GM19395 (cell line): Measurements from ENCODE around the gene ALDH3B1.

ENCODE experiments used
- ATAC-seq: cut with Tn5 transposase; IDR thresholded peaks from one replicate; pipeline ENCODE4 v1.9.1; 2021; ENCODE audit warnings: mild to moderate bottlenecking, moderate library complexity; ENCODE audit not compliant: unreplicated experiment

Gene ALDH3B1

DNA sequence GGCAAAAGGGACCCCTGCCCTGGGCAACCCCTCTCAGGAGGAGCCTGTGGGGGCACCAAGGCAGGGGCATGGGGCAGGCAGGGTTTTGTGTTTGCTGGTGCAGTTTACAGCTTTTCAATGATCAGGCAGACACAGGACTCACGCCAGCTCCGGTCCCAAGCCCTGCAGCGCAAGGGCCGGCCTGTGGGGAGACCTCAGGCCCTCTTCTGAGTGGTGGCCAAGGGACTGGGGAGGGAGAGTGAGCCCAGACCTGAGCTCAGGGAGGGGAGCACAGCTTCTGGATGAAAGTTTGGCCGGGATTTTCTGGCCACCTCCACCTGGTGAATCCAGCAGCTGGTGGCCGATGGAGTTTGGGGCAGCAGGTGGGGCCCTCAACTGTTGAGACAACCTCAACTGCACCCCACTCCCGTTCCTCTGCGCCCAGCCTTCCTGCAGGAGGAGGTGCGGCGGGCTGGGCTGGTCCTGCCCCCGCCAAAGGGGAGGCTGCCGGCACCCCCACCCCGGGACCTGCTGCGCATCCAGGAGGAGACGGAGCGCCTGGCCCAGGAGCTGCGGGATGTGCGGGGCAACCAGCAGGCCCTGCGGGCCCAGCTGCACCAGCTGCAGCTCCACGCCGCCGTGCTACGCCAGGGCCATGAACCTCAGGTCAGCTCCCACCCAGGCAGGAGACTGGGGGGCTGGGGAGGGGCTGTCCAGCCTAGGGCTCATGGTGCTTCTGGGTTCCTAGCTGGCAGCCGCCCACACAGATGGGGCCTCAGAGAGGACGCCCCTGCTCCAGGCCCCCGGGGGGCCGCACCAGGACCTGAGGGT lies 32.3 kb downstream of the ALDH3B1 start:
- no peak for ATAC-seq

- ATAC-seq = no peak
These were observed 32.9 kb downstream of the ALDH3B1 start for GRCh38 chr11:68043029-68043348.

DNA sequence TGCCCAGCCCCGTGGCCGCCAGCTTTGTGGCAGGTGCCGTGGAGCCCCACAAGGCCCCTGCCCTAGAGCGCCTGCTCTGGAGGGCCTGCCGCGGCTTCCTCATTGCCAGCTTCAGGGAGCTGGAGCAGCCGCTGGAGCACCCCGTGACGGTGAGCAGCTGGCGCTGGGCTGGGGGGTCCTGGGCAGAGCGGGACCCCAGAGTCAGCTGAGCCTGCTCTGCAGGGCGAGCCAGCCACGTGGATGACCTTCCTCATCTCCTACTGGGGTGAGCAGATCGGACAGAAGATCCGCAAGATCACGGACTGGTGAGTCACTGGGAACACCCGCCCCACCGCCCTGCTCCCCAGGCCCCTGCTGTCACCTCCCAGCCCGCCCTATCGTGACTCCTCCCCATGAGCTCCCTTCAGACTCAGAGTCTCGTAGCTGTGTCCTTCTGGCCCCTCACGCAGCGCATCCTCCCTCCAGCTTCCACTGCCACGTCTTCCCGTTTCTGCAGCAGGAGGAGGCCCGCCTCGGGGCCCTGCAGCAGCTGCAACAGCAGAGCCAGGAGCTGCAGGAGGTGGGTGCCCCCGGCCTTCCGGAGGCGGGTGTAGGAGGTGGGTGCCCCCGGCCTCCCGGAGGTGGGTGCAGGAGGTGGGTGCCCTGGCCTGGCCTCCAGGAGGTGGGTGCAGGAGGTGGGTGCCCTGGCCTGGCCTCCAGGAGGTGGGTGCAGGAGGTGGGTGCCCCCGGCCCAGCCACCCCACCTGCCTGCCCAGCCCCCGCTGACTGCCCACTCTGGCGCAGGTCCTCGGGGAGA lies 33.4 kb downstream of the ALDH3B1 start:
- no peak for ATAC-seq

DNA sequence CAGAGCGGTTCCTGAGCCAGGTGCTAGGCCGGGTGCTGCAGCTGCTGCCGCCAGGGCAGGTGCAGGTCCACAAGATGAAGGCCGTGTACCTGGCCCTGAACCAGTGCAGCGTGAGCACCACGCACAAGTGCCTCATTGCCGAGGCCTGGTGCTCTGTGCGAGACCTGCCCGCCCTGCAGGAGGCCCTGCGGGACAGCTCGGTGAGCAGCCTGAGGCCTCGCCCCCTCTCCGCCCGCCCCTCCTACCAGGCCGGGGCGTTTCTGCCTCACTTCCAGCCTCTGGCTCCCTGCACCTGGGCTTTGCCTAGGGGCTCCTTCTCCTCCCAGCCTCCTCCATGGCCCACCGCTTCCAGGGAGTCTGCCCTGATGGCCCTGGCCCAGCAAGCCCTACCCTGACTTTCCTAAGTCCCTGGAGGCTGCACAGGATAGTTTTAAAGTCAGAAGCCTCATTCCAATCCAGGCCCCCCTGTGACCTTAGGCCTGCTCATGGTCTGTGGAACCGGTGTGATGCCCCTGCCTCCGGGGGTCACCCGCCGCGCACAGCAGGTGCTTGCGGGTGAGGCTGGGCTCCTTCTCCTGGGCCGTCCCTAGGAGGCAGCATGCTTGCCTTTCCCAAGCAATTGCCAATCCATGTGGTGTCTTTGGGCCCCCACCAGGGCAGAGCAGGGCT lies 34.2 kb downstream of the ALDH3B1 start:
- ATAC-seq = no peak

- no peak for ATAC-seq
These were observed 34.8 kb downstream of the ALDH3B1 start for GRCh38 chr11:68044898-68045351.

DNA sequence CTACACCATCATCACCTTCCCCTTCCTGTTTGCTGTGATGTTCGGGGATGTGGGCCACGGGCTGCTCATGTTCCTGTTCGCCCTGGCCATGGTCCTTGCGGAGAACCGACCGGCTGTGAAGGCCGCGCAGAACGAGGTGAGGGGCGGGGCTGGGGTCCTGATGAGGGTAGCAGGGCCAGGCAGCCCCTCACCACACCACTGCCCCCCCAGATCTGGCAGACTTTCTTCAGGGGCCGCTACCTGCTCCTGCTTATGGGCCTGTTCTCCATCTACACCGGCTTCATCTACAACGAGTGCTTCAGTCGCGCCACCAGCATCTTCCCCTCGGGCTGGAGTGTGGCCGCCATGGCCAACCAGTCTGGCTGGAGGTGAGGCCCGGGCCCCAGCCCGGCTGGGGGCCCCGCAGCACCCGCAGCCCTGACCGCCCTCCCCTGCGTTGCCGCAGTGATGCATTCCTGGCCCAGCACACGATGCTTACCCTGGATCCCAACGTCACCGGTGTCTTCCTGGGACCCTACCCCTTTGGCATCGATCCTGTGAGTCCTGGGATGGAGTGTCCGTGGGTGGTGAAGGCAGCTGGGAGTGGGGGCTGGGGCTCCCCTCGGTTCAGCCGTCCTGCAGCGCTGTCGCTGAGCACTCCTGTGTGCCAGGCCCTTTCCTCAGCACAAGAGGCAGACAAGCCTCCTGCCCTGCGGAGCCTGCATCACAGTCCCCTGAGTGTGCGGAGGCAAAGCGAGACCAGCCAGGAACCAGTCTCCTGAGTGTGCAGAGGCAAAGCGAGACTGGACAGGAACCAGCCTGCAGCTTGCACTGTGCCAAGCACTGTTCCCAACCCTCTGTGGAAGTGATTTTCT lies 37.5 kb downstream of the ALDH3B1 start:
- ATAC-seq = no peak

GRCh38 chr11:68048681-68049508 lies 38.8 kb downstream of the ALDH3B1 start:
- ATAC-seq = no peak

- ATAC-seq = no peak
These were observed 39.6 kb downstream of the ALDH3B1 start for GRCh38 chr11:68049509-68050370.

GRCh38 chr11:68050371-68050841 lies 40.3 kb downstream of the ALDH3B1 start:
- no peak for ATAC-seq

DNA sequence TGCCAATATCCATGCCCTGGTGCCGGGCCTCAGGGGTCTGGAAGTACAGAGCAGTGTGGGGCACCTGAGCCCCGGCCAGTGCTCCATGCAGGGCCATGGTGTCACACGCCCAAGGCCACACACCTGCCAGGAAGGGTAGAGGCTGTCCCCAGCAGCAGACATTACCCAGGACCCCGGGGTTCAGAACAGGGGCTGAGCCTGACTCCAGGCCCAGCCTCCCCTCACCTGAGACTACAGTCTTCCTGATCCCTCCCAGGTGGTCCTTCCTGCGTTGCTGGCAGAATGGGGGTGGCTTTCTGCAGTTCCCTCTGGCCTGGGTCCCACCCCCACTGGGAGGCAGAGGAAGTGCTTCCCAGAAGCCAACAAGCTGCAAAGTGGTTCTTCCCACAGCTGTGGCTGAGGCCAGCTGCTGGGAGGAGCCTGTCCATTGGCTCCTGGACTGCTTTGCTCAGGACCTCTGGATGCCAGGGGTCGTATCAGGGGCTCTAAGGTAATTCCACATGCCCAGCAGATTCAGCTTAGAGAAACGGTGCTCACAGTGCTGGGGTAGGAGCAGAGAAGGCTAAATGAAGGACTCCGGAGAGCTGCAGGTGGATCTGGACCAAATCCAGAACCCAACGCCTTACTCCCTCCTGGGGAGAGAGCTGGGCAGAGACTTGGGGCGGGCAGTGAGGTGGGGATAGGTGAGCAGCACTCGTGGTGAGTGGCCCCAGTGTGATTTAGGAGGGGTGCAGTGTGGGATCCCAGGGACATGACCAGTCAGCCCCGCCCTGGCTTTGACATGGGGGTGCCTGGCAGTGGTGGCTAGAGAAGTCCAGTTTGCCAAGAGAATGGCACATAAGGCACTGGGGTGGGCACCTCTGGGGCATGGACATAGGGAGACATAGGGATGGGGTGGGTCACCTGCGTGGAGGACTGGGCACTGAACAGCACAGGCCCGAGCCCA lies 41.3 kb downstream of the ALDH3B1 start:
- no peak for ATAC-seq

- ATAC-seq = no peak
These were observed 42.2 kb downstream of the ALDH3B1 start for GRCh38 chr11:68052137-68052873.

DNA sequence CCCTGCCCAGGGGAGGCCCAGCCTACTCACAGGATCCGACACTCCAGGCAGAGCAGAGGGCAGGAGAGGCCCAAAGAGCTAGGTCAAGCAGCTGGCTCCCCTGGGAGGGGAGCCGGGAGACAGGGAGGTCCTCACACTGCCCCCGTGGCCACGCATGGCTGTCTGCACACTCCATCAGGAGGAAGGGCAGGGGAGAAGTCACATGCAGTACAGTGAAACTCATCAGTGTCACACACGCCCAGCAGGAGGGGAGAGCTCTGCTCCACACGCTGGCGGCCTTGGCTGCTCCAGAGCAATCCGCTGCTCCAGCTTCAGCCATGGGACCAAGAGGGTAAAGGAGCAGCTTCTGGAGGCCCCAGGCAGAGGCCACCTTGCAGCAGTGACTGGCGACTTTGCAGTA lies 43.0 kb downstream of the ALDH3B1 start:
- ATAC-seq = no peak

DNA sequence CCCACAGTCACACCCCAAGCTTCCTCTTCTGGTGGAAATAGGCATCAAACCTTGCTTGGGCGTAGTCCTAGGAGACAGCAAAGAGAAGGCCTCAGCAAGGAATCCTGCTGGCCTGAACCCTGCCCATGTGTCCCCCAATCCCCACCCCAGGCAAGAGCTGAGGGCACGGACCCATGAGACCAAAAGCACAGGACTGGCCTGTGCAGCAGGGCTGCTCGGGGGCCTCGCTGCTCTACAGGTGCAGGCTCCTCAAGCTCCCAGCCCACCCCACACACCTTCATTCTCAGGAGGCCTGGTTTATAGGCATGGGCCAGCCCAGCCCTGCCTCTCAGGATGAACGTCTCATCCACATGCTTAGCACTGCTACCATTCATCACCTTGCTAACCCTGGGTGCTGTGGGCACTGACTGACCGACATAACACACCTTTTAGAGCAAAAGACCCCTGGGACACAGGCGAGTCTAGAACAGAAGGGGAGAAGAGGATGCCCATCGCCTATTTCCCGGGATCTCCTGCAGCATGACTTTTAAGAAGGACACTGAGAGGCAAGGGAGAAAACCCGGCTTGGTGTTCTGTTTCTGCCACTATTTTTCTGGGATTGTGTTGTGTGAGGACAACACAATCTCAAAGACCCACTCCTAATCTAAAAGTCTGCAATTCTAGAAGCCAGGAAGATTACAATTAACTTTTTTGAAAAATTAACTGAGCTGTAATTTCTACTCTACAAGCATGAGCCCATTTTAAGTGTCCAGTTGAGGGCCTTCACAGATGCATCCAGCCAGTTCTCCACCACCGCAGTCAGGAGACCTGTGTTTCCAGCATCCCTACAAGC lies 44.1 kb downstream of the ALDH3B1 start:
- no peak for ATAC-seq

GRCh38 chr11:68056317-68057285 lies 46.5 kb downstream of the ALDH3B1 start:
- no peak for ATAC-seq

DNA sequence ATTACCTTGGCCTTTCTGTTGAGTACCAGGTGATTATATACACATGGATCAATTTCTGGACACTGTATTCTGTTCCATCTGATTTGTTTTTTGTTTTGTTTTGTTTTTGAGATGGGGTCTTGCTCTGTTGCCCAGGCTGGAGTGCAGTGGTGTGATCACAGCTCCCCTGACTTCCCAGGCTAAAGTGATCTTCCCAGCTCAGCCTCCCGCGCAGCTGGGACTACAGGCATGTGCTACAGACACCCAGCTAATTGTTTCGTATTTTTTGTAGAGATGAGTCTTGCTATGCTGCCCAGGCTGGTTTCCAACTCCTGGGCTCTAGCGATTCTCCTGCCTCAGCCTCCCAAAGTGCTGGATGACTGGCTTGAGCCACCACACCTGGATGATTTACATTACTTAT lies 47.7 kb downstream of the ALDH3B1 start:
- no peak for ATAC-seq
